ENCODE measurements around the gene FAM76A. TPM values are rescaled to one million over a fixed set of nuclear protein-coding genes. Genes with fewer than 3 reads are reported as not detected.

The FAM76A gene
- total and polyA plus RNA-seq, 4 donors = 1.7 to 7.4 (median 4.9) TPM

DNA sequence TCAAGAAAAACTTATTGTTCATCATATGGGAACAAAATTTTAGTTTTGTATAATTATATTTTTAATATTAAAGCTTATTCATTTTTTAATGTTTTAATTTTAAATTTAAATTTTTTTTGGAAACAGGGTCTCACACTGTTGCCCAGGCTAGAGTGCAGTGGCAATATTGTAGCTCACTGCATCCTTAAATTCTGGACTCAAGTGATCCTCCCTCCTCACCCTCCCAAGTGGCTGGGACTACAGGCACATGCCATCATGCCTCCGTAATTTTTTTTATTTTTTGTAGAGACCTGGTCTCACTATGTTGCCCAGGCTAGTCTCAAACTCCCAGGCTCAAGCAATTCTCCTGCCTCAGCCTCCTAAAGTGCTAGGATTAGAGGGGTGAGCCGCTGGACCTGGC lies 20.2 kb upstream of the FAM76A start:
- Histone ChIP-seq H3K9me3 (ENCODE audit: control insufficient read depth in 4 of 4, low read length in 3 of 4) (peaks cover 0 to 3% (median 0%) of the 10 kb centered on the region in 4 donors), H3K4me1 (ENCODE audit: control insufficient read depth in 4 of 4, insufficient read depth in 4 of 4, low read length in 3 of 4) (no peaks in the 10 kb centered on the region), H3K9ac (ENCODE audit: low read depth in 1 of 2, low read length in 2 of 2) (no peak overlapping the region), H3K36me3 (ENCODE audit: control insufficient read depth in 4 of 4, insufficient read depth in 3 of 4, low read depth in 1 of 4, low read length in 3 of 4) (no peaks in the 10 kb centered on the region), H3K27ac (ENCODE audit: low read depth in 1 of 2, low read length in 2 of 2) (no peak overlapping the region), H3K27me3 (ENCODE audit: control insufficient read depth in 4 of 4, insufficient read depth in 4 of 4, low read length in 3 of 4) (no peaks in the 10 kb centered on the region), H3K4me3 (ENCODE audit: low read depth in 1 of 3, low read length in 3 of 3) (no peak overlapping the region)
- WGBS = 87% methylated on average over 2 of the region's 2 CpGs
- no peak for DNase-seq (ENCODE audit: low spot score)
- TF ChIP-seq EGR1 (IDR thresholded peaks at IDR 0.05; ENCODE audit: low read depth in 2 of 2) (no peak), JUND (IDR thresholded peaks at IDR 0.05) (no peak), GABPA (IDR thresholded peaks at IDR 0.05 in 1 of 2, conservative IDR thresholded peaks at IDR 0.05 in 1 of 2) (no peak), RXRA (IDR thresholded peaks at IDR 0.05) (no peak), YY1 (IDR thresholded peaks at IDR 0.05) (no peak), HNF4A (conservative IDR thresholded peaks at IDR 0.05) (no peak), RAD21 (IDR thresholded peaks at IDR 0.05) (no peak), FOXA1 (IDR thresholded peaks at IDR 0.05) (no peak), NR2F2 (IDR thresholded peaks at IDR 0.05) (no peak), SP1 (IDR thresholded peaks at IDR 0.05) (no peak)
- TF ChIP-seq, protein P1, sequence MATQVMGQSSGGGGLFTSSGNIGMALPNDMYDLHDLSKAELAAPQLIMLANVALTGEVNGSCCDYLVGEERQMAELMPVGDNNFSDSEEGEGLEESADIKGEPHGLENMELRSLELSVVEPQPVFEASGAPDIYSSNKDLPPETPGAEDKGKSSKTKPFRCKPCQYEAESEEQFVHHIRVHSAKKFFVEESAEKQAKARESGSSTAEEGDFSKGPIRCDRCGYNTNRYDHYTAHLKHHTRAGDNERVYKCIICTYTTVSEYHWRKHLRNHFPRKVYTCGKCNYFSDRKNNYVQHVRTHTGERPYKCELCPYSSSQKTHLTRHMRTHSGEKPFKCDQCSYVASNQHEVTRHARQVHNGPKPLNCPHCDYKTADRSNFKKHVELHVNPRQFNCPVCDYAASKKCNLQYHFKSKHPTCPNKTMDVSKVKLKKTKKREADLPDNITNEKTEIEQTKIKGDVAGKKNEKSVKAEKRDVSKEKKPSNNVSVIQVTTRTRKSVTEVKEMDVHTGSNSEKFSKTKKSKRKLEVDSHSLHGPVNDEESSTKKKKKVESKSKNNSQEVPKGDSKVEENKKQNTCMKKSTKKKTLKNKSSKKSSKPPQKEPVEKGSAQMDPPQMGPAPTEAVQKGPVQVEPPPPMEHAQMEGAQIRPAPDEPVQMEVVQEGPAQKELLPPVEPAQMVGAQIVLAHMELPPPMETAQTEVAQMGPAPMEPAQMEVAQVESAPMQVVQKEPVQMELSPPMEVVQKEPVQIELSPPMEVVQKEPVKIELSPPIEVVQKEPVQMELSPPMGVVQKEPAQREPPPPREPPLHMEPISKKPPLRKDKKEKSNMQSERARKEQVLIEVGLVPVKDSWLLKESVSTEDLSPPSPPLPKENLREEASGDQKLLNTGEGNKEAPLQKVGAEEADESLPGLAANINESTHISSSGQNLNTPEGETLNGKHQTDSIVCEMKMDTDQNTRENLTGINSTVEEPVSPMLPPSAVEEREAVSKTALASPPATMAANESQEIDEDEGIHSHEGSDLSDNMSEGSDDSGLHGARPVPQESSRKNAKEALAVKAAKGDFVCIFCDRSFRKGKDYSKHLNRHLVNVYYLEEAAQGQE (IDR thresholded peaks at IDR 0.05) = no peak
- TF ChIP-seq, protein P2, sequence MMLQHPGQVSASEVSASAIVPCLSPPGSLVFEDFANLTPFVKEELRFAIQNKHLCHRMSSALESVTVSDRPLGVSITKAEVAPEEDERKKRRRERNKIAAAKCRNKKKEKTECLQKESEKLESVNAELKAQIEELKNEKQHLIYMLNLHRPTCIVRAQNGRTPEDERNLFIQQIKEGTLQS (IDR thresholded peaks at IDR 0.05) = no peak
- TF ChIP-seq, protein P3, sequence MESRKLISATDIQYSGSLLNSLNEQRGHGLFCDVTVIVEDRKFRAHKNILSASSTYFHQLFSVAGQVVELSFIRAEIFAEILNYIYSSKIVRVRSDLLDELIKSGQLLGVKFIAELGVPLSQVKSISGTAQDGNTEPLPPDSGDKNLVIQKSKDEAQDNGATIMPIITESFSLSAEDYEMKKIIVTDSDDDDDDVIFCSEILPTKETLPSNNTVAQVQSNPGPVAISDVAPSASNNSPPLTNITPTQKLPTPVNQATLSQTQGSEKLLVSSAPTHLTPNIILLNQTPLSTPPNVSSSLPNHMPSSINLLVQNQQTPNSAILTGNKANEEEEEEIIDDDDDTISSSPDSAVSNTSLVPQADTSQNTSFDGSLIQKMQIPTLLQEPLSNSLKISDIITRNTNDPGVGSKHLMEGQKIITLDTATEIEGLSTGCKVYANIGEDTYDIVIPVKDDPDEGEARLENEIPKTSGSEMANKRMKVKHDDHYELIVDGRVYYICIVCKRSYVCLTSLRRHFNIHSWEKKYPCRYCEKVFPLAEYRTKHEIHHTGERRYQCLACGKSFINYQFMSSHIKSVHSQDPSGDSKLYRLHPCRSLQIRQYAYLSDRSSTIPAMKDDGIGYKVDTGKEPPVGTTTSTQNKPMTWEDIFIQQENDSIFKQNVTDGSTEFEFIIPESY (IDR thresholded peaks at IDR 0.05) = no peak

DNA sequence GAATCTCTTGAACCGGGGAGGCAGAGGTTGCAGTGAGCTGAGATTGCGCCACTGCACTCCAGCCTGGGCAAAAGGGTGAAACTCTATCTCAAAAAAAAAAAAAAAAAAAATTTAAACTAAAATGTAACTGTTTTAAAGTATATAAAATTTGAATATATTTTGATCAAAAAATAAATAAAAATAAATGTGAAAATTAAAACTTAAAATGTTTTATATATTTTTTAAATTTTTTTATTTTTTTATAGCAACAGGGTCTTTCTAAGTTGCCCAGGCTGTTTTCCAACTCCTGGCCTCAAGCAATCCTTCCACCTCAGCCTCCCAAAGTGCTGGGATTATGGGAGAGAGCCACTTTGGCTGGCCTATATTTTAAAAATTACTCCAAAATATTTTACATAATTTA lies 15.2 kb upstream of the FAM76A start:
- Histone ChIP-seq H3K9ac (ENCODE audit: low read depth in 1 of 2, low read length in 2 of 2) (no peak overlapping the region), H3K4me3 (ENCODE audit: low read depth in 1 of 3, low read length in 3 of 3) (no peak overlapping the region), H3K27ac (ENCODE audit: low read depth in 1 of 2, low read length in 2 of 2) (no peak overlapping the region), H3K36me3 (ENCODE audit: control insufficient read depth in 4 of 4, insufficient read depth in 3 of 4, low read depth in 1 of 4, low read length in 3 of 4) (no peaks in the 10 kb centered on the region), H3K4me1 (ENCODE audit: control insufficient read depth in 4 of 4, insufficient read depth in 4 of 4, low read length in 3 of 4) (no peaks in the 10 kb centered on the region), H3K27me3 (ENCODE audit: control insufficient read depth in 4 of 4, insufficient read depth in 4 of 4, low read length in 3 of 4) (no peaks in the 10 kb centered on the region), H3K9me3 (ENCODE audit: control insufficient read depth in 4 of 4, low read length in 3 of 4) (peaks cover 0 to 2% (median 0%) of the 10 kb centered on the region in 4 donors)
- no peak for TF ChIP-seq GABPA (IDR thresholded peaks at IDR 0.05 in 1 of 2, conservative IDR thresholded peaks at IDR 0.05 in 1 of 2)
- DNase-seq (ENCODE audit: low spot score) = no peak
- 93% methylated on average over 2 of the region's 2 CpGs for WGBS
